GM19025 (cell line): Measurements from ENCODE around the gene OR4N2.
"Not testable (repeated sequence)": the region's sequence is repeated elsewhere in the genome, so short reads cannot be mapped to it uniquely, and the experiment has no call there.

ENCODE experiments used
- ATAC-seq: cut with Tn5 transposase; IDR thresholded peaks from one replicate; pipeline ENCODE4 v1.9.1; 2021; ENCODE audit warnings: mild to moderate bottlenecking, low read depth, moderate library complexity; ENCODE audit not compliant: unreplicated experiment

The OR4N2 gene

GRCh38 chr14:19803470-19803869 is at the start of gene OR4N2:
Gene OR4N2, plus strand, starts transcription at chr14:19803770. Its CDS starts 23,679 bp downstream, at chr14:19827449.
- not testable (repeated sequence) for ATAC-seq

GRCh38 chr14:19754172-19754571 is 49.4 kb upstream of the OR4N2 start:
- no peak for ATAC-seq

GRCh38 chr14:19771491-19771890 is 32.1 kb upstream of the OR4N2 start:
- ATAC-seq: not testable (repeated sequence)

- ATAC-seq: no peak
These were observed 31.6 kb upstream of the OR4N2 start for GRCh38 chr14:19771895-19772430.

GRCh38 chr14:19772454-19772853 is 31.1 kb upstream of the OR4N2 start:
- not testable (repeated sequence) for ATAC-seq

GRCh38 chr14:19773204-19773603 is 30.4 kb upstream of the OR4N2 start, which contains the start of gene OR4M1:
Gene OR4M1, plus strand, starts transcription at chr14:19773504. Its CDS starts 6,819 bp downstream, at chr14:19780323.
- ATAC-seq: not testable (repeated sequence)

- no peak for ATAC-seq
These were observed 28.0 kb upstream of the OR4N2 start for GRCh38 chr14:19775587-19775986.

GRCh38 chr14:19785848-19786247 is 17.7 kb upstream of the OR4N2 start:
- ATAC-seq: not testable (repeated sequence)

GRCh38 chr14:19787318-19787717 is 16.3 kb upstream of the OR4N2 start:
- not testable (repeated sequence) for ATAC-seq

- ATAC-seq: not testable (repeated sequence)
These were observed 15.4 kb upstream of the OR4N2 start for GRCh38 chr14:19788150-19788549.

- not testable (repeated sequence) for ATAC-seq
These were observed 7.0 kb upstream of the OR4N2 start for GRCh38 chr14:19796520-19797108.

GRCh38 chr14:19799880-19800279 is 3.7 kb upstream of the OR4N2 start:
- no peak for ATAC-seq

- ATAC-seq: no peak
These were observed 3.1 kb upstream of the OR4N2 start for GRCh38 chr14:19800282-19801117.

GRCh38 chr14:19801118-19801464 is 2.5 kb upstream of the OR4N2 start:
- no peak for ATAC-seq

GRCh38 chr14:19813171-19813920 is 9.8 kb downstream of the OR4N2 start:
- not testable (repeated sequence) for ATAC-seq

- ATAC-seq: not testable (repeated sequence)
These were observed 16.3 kb downstream of the OR4N2 start for GRCh38 chr14:19819879-19820278.

GRCh38 chr14:19821016-19821415 is 17.4 kb downstream of the OR4N2 start:
- not testable (repeated sequence) for ATAC-seq

- no peak for ATAC-seq
These were observed 19.6 kb downstream of the OR4N2 start for GRCh38 chr14:19823178-19823577.

GRCh38 chr14:19823765-19824164 is 20.2 kb downstream of the OR4N2 start:
- no peak for ATAC-seq

- not testable (repeated sequence) for ATAC-seq
These were observed 24.2 kb downstream of the OR4N2 start for GRCh38 chr14:19827626-19828244.
